HepG2 (cell line): Measurements from ENCODE around the gene AFDN. TPM values are rescaled to one million over a fixed set of nuclear protein-coding genes. Genes with fewer than 3 reads are reported as not detected.
A peak's percentile ranks its signal among the peaks of the same experiment; 100 is the strongest.

Experiments
- ETS1 ChIP-seq: sonication (generic); formaldehyde crosslinking; IDR thresholded peaks from 2 replicates; pipeline ENCODE4 v1.4.0; 2020; ENCODE audit warnings: missing genetic modification reagents
- KDM4B ChIP-seq: sonication (generic); formaldehyde crosslinking; IDR thresholded peaks from 2 replicates; pipeline ENCODE4 v1.4.0; 2020; ENCODE audit warnings: missing genetic modification reagents
- MED1 ChIP-seq: sonication (generic); formaldehyde crosslinking; IDR thresholded peaks from 2 replicates; pipeline ENCODE4 v1.4.0; 2020; ENCODE audit warnings: missing genetic modification reagents
- MXD4 ChIP-seq: IDR thresholded peaks from 2 replicates; pipeline ENCODE4 v1.6.1; 2016; ENCODE audit warnings: mild to moderate bottlenecking, missing biosample characterization, missing genetic modification reagents
- MYC ChIP-seq: sonication (generic); formaldehyde crosslinking; IDR thresholded peaks from 2 replicates; pipeline ENCODE4 v1.9.0; 2021; ENCODE audit warnings: missing genetic modification reagents, borderline replicate concordance
- NCOA2 ChIP-seq: sonication (generic); formaldehyde crosslinking; IDR thresholded peaks from 2 replicates; pipeline ENCODE4 v1.8.0; 2022; ENCODE audit warnings: inconsistent platforms
- RXRB ChIP-seq: IDR thresholded peaks from 2 replicates; pipeline ENCODE4 v1.6.1; 2016; ENCODE audit warnings: borderline replicate concordance, missing genetic modification reagents, missing compliant biosample characterization
- SNAI1 ChIP-seq: sonication (generic); formaldehyde crosslinking; IDR thresholded peaks from 2 replicates; pipeline ENCODE4 v1.5.0; 2020; ENCODE audit warnings: mild to moderate bottlenecking, missing genetic modification reagents, borderline replicate concordance
- SP1 ChIP-seq, 2 experiments: fragments of 450-650 bp in 1 of 2; sonication (generic) in 1 of 2; formaldehyde crosslinking in 1 of 2; IDR thresholded peaks; 2 replicates each; pipeline versions ENCODE4 v1.4.0 to v1.6.1; 2016 to 2020; ENCODE audit warnings: missing genetic modification reagents in 1 of 2
- SP2 ChIP-seq: sonication (generic); formaldehyde crosslinking; IDR thresholded peaks from 2 replicates; pipeline ENCODE4 v1.5.1; 2020; ENCODE audit warnings: mild to moderate bottlenecking, missing genetic modification reagents
- TEAD2 ChIP-seq: sonication (generic); formaldehyde crosslinking; IDR thresholded peaks from 2 replicates; pipeline ENCODE4 v1.9.0; 2021; ENCODE audit warnings: missing genetic modification reagents
- ZNF121 ChIP-seq: sonication (generic); formaldehyde crosslinking; IDR thresholded peaks from 2 replicates; pipeline ENCODE4 v1.5.0; 2020; ENCODE audit warnings: mild to moderate bottlenecking, missing genetic modification reagents
- ZNF264 ChIP-seq: sonication (generic); formaldehyde crosslinking; IDR thresholded peaks from 2 replicates; pipeline ENCODE4 v1.4.0; 2020; ENCODE audit warnings: missing genetic modification reagents
- ZNF687 ChIP-seq: sonication (generic); formaldehyde crosslinking; IDR thresholded peaks from 2 replicates; pipeline ENCODE4 v1.5.1; 2020; ENCODE audit warnings: mild to moderate bottlenecking, missing genetic modification reagents, moderate library complexity
- ZNF761 ChIP-seq: sonication (generic); formaldehyde crosslinking; conservative IDR thresholded peaks from 2 replicates; pipeline ENCODE4 v1.4.0; 2020; ENCODE audit warnings: mild to moderate bottlenecking, missing genetic modification reagents
- polyA plus RNA-seq, 8 experiments: library from polyadenylated mRNA; depleted of rRNA in 3 of 8; stranded (reverse) in 7 of 8; unstranded in 1 of 8; fragments of >200 nt; fragmentation: Illumina TruSeq in 4 of 8; extraction: Trizol in 4 of 8; gene quantifications; 2 replicates each; pipeline versions ENCODE4 v1.2.1 to v1.2.3, GENCODE V29; 2011 to 2016; ENCODE audit warnings: low read depth in 4 of 8, missing spikeins in 1 of 8, mixed read lengths in 1 of 8; ENCODE audit not compliant: insufficient read depth in 1 of 8
- total RNA-seq, 5 experiments: library from RNA; depleted of rRNA; stranded (reverse); fragments of >200 nt; fragmentation: Illumina TruSeq; extraction: Trizol; gene quantifications; 2 replicates each; pipeline ENCODE4 v1.2.3, GENCODE V29; 2016; ENCODE audit warnings: low read depth in 1 of 5
- TF ChIP-seq, protein P1 (sequence below): sonication (generic); formaldehyde crosslinking; IDR thresholded peaks from 2 replicates; pipeline ENCODE4 v1.5.1; 2020; ENCODE audit warnings: missing genetic modification reagents, mild to moderate bottlenecking, borderline replicate concordance
- TF ChIP-seq, protein P2 (sequence below): sonication (generic); formaldehyde crosslinking; IDR thresholded peaks from 2 replicates; pipeline ENCODE4 v1.5.1; 2020; ENCODE audit warnings: missing genetic modification reagents, mild to moderate bottlenecking, borderline replicate concordance
- TF ChIP-seq, protein P3 (sequence below): sonication (generic); formaldehyde crosslinking; IDR thresholded peaks from 2 replicates; pipeline ENCODE4 v1.8.1; 2023; ENCODE audit warnings: mild to moderate bottlenecking, missing genetic modification reagents
- TF ChIP-seq, protein P4 (sequence below): IDR thresholded peaks from 2 replicates; pipeline ENCODE4 v1.6.1; 2012; ENCODE audit warnings: inconsistent platforms

AFDN gene
- total and polyA plus RNA-seq, 2 of the 13 experiments (the other 11 are each of a cell fraction or from before 2014, with no cell fraction given), result 136 to 151 TPM

DNA sequence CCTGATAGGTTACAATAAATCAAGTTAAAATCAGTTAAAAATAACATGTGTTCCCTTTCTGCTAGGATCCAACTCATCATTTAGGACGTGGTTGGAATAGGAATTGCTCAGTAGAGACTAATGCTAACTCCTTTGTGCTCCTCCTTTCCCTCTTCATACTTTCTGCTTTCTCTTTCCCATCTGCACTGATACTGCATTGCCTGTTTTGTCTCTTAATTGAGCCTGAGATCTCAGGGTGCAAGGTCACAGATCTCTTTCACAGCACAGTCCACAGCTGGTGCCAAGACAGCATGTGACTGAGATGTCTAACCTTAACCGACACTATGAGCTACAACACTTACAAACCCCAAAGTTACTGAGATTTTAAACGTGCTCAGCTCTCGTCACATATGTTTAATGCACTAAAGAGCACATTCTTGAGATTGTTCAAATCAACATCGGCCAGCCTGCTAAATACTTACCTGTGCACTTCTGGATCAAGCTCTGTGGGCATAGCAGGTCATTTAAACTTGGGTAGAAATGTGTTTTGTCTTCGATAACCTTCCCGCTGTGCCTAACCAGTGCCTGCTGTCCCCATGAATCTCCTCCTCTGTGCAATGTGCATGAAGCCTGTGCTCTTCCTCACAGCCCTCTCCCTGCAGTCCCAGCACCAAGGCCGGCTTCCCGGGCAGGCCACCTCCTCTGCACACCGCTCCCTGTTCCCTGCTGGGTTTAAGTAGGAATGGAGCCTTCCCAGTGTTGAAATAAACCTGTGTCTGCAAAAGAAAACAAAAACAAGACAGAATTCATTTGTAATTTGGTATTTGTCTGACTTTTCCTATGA, 39.6 kb upstream of the AFDN start (continued):
- TF ChIP-seq SNAI1 (CRISPR knock-in tag) (no peak), SP1 (IDR thresholded peaks at IDR 0.05) (no peak), SP1 (CRISPR knock-in tag; IDR thresholded peaks at IDR 0.05) (no peak), ZNF264 (CRISPR knock-in tag) (no peak), SP2 (CRISPR knock-in tag) (no peak), MYC (CRISPR knock-in tag) (no peak), KDM4B (CRISPR knock-in tag) (no peak), NCOA2 (no peak), MXD4 (CRISPR knock-in tag) (no peak), MED1 (CRISPR knock-in tag) (peak; percentile 45; the same call in 1 of the 2 replicates), TEAD2 (no peak), ZNF761 (CRISPR knock-in tag) (no peak), ZNF687 (CRISPR knock-in tag) (peak; percentile 27; the same call in 1 of the 2 replicates), RXRB (0 out of 2 replicates have a peak, but pooled peaks have one; percentile 20), ETS1 (CRISPR knock-in tag) (no peak), ZNF121 (CRISPR knock-in tag) (no peak)
- TF ChIP-seq, protein P1, sequence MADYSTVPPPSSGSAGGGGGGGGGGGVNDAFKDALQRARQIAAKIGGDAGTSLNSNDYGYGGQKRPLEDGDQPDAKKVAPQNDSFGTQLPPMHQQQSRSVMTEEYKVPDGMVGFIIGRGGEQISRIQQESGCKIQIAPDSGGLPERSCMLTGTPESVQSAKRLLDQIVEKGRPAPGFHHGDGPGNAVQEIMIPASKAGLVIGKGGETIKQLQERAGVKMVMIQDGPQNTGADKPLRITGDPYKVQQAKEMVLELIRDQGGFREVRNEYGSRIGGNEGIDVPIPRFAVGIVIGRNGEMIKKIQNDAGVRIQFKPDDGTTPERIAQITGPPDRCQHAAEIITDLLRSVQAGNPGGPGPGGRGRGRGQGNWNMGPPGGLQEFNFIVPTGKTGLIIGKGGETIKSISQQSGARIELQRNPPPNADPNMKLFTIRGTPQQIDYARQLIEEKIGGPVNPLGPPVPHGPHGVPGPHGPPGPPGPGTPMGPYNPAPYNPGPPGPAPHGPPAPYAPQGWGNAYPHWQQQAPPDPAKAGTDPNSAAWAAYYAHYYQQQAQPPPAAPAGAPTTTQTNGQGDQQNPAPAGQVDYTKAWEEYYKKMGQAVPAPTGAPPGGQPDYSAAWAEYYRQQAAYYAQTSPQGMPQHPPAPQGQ (CRISPR knock-in tag), result no peak
- TF ChIP-seq, protein P2, sequence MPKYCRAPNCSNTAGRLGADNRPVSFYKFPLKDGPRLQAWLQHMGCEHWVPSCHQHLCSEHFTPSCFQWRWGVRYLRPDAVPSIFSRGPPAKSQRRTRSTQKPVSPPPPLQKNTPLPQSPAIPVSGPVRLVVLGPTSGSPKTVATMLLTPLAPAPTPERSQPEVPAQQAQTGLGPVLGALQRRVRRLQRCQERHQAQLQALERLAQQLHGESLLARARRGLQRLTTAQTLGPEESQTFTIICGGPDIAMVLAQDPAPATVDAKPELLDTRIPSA (CRISPR knock-in tag), result no peak
- TF ChIP-seq, protein P3, sequence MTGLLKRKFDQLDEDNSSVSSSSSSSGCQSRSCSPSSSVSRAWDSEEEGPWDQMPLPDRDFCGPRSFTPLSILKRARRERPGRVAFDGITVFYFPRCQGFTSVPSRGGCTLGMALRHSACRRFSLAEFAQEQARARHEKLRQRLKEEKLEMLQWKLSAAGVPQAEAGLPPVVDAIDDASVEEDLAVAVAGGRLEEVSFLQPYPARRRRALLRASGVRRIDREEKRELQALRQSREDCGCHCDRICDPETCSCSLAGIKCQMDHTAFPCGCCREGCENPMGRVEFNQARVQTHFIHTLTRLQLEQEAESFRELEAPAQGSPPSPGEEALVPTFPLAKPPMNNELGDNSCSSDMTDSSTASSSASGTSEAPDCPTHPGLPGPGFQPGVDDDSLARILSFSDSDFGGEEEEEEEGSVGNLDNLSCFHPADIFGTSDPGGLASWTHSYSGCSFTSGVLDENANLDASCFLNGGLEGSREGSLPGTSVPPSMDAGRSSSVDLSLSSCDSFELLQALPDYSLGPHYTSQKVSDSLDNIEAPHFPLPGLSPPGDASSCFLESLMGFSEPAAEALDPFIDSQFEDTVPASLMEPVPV (CRISPR knock-in tag), result no peak
- TF ChIP-seq, protein P4, sequence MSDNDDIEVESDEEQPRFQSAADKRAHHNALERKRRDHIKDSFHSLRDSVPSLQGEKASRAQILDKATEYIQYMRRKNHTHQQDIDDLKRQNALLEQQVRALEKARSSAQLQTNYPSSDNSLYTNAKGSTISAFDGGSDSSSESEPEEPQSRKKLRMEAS, result 0 out of 2 replicates have a peak, but pooled peaks have one; percentile 35
